Measurements from ENCODE around the gene PAX5. TPM values are rescaled to one million over a fixed set of nuclear protein-coding genes. Genes with fewer than 3 reads are reported as not detected.

The PAX5 gene
- total RNA-seq = not detected in 2 replicates

DNA sequence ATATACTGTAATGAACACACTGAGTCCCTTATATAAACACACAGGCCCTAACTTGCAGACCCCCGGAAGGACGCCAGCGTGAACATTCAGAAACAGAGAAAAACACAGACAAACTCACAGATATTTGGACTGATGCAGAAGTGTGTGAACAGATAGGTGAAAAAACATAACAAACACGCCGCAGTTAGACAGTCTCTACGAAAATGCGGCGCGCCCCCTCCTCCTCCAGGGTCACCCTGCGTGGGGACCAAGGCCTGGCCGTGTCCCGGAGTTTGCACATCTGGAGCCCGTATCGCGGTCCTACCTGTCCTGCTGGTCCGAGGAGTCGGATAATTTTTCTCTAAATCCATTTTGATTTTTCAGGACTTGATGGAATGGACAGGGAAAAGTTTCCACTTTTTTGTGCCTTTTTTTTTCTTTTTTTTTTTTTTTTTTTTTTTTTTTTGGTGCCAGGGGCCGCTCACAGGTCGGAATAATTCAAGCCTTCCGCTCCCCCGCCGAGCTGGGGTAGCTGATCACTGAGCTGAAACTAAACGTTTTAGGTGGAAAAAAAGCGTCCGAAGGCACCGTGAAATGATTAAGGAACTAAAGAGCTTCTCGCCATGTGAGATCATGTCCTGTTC lies at the start of gene PAX5:
PAX5 (minus strand) TSS at position 587 of the 623 bp plus-strand sequence; CDS start at position 350, 237 bp downstream.

Small RNAs within 50 kb of the gene (small RNA-seq; reads per million reads assigned to genes)
- gene MIR4475 (not detected), gene MIR4476 (not detected), gene MIR4540 (not detected)

Other genes with a start within 250 kb of the PAX5 start
- 15.5 and 17.0 TPM in 2 replicates for gene ZCCHC7, start 86.3 kb upstream of the PAX5 start, total RNA-seq

Data from vein endothelial cell (primary cell).